ENCODE results near the gene MAD1L1. TPM values are rescaled to one million over a fixed set of nuclear protein-coding genes. Genes with fewer than 3 reads are reported as not detected.

The MAD1L1 gene
- total and polyA plus RNA-seq, 2 of the 8 experiments (the other 6 are each of a cell fraction or from before 2014, with no cell fraction given) = 40.4 to 44.6 TPM

GRCh38 chr7:1804310-1804709, 428.4 kb downstream of the MAD1L1 start (continued):
- TF ChIP-seq ZNF274 (IDR thresholded peaks at IDR 0.05; ENCODE audit: borderline replicate concordance, extremely low read depth, low read length) (no peak), BCL11A (IDR thresholded peaks at IDR 0.05; ENCODE audit: low read depth in 2 of 2, low read length in 2 of 2) (no peak)
